HG03432 (cell line): ENCODE data around the gene CDYL2.
A peak's percentile ranks its signal among the peaks of the same experiment; 100 is the strongest.

Experiments used
- ATAC-seq: cut with Tn5 transposase; IDR thresholded peaks from one replicate; pipeline ENCODE4 v1.9.1; 2021; ENCODE audit warnings: mild to moderate bottlenecking, moderate library complexity; ENCODE audit not compliant: unreplicated experiment

Gene CDYL2

GRCh38 chr16:80637621-80638020 lies 166.8 kb downstream of the CDYL2 start:
- ATAC-seq: no peak

- no peak for ATAC-seq
These were observed 172.8 kb downstream of the CDYL2 start for GRCh38 chr16:80631581-80631980.

- ATAC-seq: no peak
These were observed 176.1 kb downstream of the CDYL2 start for GRCh38 chr16:80628254-80628653.

GRCh38 chr16:80627108-80627507 lies 177.3 kb downstream of the CDYL2 start:
- ATAC-seq: peak; percentile 98

- no peak for ATAC-seq
These were observed 181.0 kb downstream of the CDYL2 start for GRCh38 chr16:80623376-80623775.

- no peak for ATAC-seq
These were observed 182.4 kb downstream of the CDYL2 start for GRCh38 chr16:80622007-80622406.

- no peak for ATAC-seq
These were observed 183.4 kb downstream of the CDYL2 start for GRCh38 chr16:80620736-80621605.

GRCh38 chr16:80619824-80620223 lies 184.6 kb downstream of the CDYL2 start:
- no peak for ATAC-seq

GRCh38 chr16:80618862-80619648 lies 185.3 kb downstream of the CDYL2 start:
- ATAC-seq: no peak

- no peak for ATAC-seq
These were observed 188.0 kb downstream of the CDYL2 start for GRCh38 chr16:80616362-80616761.

- no peak for ATAC-seq
These were observed 188.7 kb downstream of the CDYL2 start for GRCh38 chr16:80615735-80616134.

- no peak for ATAC-seq
These were observed 189.3 kb downstream of the CDYL2 start for GRCh38 chr16:80614908-80615671.

GRCh38 chr16:80612461-80613017 lies 191.9 kb downstream of the CDYL2 start:
- ATAC-seq: no peak

GRCh38 chr16:80611930-80612327 lies 192.5 kb downstream of the CDYL2 start:
- ATAC-seq: no peak

- ATAC-seq: no peak
These were observed 193.0 kb downstream of the CDYL2 start for GRCh38 chr16:80611171-80611929.

- ATAC-seq: no peak
These were observed 193.8 kb downstream of the CDYL2 start for GRCh38 chr16:80610481-80611156.

- ATAC-seq: no peak
These were observed 195.5 kb downstream of the CDYL2 start for GRCh38 chr16:80608946-80609345.

- ATAC-seq: no peak
These were observed 197.2 kb downstream of the CDYL2 start for GRCh38 chr16:80607204-80607603.

GRCh38 chr16:80606221-80606766 lies 198.1 kb downstream of the CDYL2 start:
- ATAC-seq: no peak
